Measurements from ENCODE around the gene HIVEP3.
A peak's percentile ranks its signal among the peaks of the same experiment; 100 is the strongest.

HIVEP3 gene

GRCh38 chr1:41920658-41921057, 1.9 kb upstream of the HIVEP3 start:
- peak in 1 of 3 experiments; percentile 28 for DNase-seq

- DNase-seq, result peak; percentile 60 to 83 (median 71)
Measured at GRCh38 chr1:41919764-41920397, 1.2 kb upstream of the HIVEP3 start.

- peak in 1 of 3 experiments; percentile 63 for DNase-seq
Measured at GRCh38 chr1:41919131-41919530, 409 bp upstream of the HIVEP3 start.

GRCh38 chr1:41917835-41918449, 780 bp downstream of the HIVEP3 start:
- DNase-seq, result peak; percentile 65 to 87 (median 86)

- DNase-seq, result peak in 2 of 3 experiments; percentile 34 to 65
Measured at GRCh38 chr1:41917076-41917475, 1.6 kb downstream of the HIVEP3 start.

GRCh38 chr1:41915786-41916571, 2.7 kb downstream of the HIVEP3 start:
- DNase-seq, result peak; percentile 21 to 75 (median 56)

- no peak for DNase-seq
Measured at GRCh38 chr1:41914516-41914915, 4.2 kb downstream of the HIVEP3 start.

GRCh38 chr1:41913014-41913413, 5.7 kb downstream of the HIVEP3 start:
- DNase-seq, result peak in 1 of 3 experiments; percentile 46

GRCh38 chr1:41908288-41908895, 10.3 kb downstream of the HIVEP3 start:
- DNase-seq, result no peak

- no peak for DNase-seq
Measured at GRCh38 chr1:41907446-41907845, 11.3 kb downstream of the HIVEP3 start.

- no peak for DNase-seq
Measured at GRCh38 chr1:41906943-41907342, 11.8 kb downstream of the HIVEP3 start.

GRCh38 chr1:41905093-41905675, 13.5 kb downstream of the HIVEP3 start:
- no peak for DNase-seq

- DNase-seq, result no peak
Measured at GRCh38 chr1:41902664-41903063, 16.1 kb downstream of the HIVEP3 start.

GRCh38 chr1:41902159-41902577, 16.6 kb downstream of the HIVEP3 start:
- no peak for DNase-seq

GRCh38 chr1:41901551-41901950, 17.2 kb downstream of the HIVEP3 start:
- no peak for DNase-seq

GRCh38 chr1:41900603-41901444, 17.9 kb downstream of the HIVEP3 start:
- DNase-seq, result no peak

GRCh38 chr1:41898191-41898713, 20.5 kb downstream of the HIVEP3 start:
- DNase-seq, result no peak

- DNase-seq, result no peak
Measured at GRCh38 chr1:41895552-41895951, 23.2 kb downstream of the HIVEP3 start.

GRCh38 chr1:41894808-41895483, 23.8 kb downstream of the HIVEP3 start:
- no peak for DNase-seq

- no peak for DNase-seq
Measured at GRCh38 chr1:41894101-41894807, 24.5 kb downstream of the HIVEP3 start.

Measured in NCI-H1417 (cell line).